Ishikawa (cell line): ENCODE measurements around the gene MYH15.

ENCODE experiments used
- CEBPB ChIP-seq: IDR thresholded peaks from 2 replicates; pipeline ENCODE4 v1.6.1; 2012
- CREB1 ChIP-seq: IDR thresholded peaks from 2 replicates; pipeline ENCODE4 v1.6.1; 2012; ENCODE audit warnings: low read depth
- EGR1 ChIP-seq: IDR thresholded peaks from 2 replicates; pipeline ENCODE4 v1.6.1; 2012
- EP300 ChIP-seq: IDR thresholded peaks from 2 replicates; pipeline ENCODE4 v1.6.1; 2012; ENCODE audit warnings: borderline replicate concordance
- FOXM1 ChIP-seq: IDR thresholded peaks from 2 replicates; pipeline ENCODE4 v1.6.1; 2012; ENCODE audit warnings: low read depth, borderline replicate concordance
- MAX ChIP-seq: IDR thresholded peaks from 2 replicates; pipeline ENCODE4 v1.6.1; 2012
- NFIC ChIP-seq: IDR thresholded peaks from 2 replicates; pipeline ENCODE4 v1.6.1; 2012
- RAD21 ChIP-seq: IDR thresholded peaks from 2 replicates; pipeline ENCODE4 v1.6.1; 2012; ENCODE audit warnings: low read depth
- REST ChIP-seq: IDR thresholded peaks from 2 replicates; pipeline ENCODE4 v1.6.1; 2012; ENCODE audit warnings: low read depth, mild to moderate bottlenecking
- TAF1 ChIP-seq: IDR thresholded peaks from 2 replicates; pipeline ENCODE4 v1.6.1; 2012; ENCODE audit warnings: low read depth, mild to moderate bottlenecking
- TCF12 ChIP-seq: IDR thresholded peaks from 2 replicates; pipeline ENCODE4 v1.6.1; 2012; ENCODE audit warnings: low read depth
- TEAD4 ChIP-seq: IDR thresholded peaks from 2 replicates; pipeline ENCODE4 v1.6.1; 2012
- YY1 ChIP-seq: IDR thresholded peaks from 2 replicates; pipeline ENCODE4 v1.6.1; 2012; ENCODE audit warnings: low read depth
- ZBTB7A ChIP-seq: IDR thresholded peaks from 2 replicates; pipeline ENCODE4 v1.6.1; 2012; ENCODE audit warnings: low read depth
- TF ChIP-seq, protein P1 (sequence below): IDR thresholded peaks from 2 replicates; pipeline ENCODE4 v1.6.1; 2012

Gene MYH15

GRCh38 chr3:108406063-108406660 lies 104.2 kb downstream of the MYH15 start:
- TF ChIP-seq EGR1 (no peak), REST (no peak), TAF1 (no peak), NFIC (no peak), RAD21 (no peak), CREB1 (no peak), EP300 (no peak), FOXM1 (no peak), MAX (no peak), ZBTB7A (no peak), TCF12 (no peak), TEAD4 (no peak), YY1 (no peak), CEBPB (no peak)
- TF ChIP-seq, protein P1, sequence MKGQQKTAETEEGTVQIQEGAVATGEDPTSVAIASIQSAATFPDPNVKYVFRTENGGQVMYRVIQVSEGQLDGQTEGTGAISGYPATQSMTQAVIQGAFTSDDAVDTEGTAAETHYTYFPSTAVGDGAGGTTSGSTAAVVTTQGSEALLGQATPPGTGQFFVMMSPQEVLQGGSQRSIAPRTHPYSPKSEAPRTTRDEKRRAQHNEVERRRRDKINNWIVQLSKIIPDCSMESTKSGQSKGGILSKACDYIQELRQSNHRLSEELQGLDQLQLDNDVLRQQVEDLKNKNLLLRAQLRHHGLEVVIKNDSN: no peak

DNA sequence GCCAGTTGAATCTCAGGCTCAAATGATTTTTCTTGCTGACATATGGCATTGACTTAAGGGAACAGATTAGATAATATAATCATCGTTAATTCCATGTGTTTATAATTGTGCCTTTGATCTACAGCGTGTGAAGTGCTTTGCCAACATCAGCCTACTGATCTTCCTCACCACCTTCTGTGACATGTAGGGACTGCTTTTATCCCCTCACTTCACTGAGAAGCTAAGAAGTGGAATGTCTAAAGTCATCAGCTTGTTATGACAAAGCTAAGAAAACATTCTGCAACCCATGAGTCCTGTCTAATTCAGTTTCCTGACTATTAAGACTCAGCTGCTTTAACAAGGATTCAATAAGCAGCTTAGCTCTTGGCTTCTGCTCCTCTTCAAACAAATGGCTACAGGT lies 106.0 kb downstream of the MYH15 start:
- TF ChIP-seq REST: no peak
- no peak for TF ChIP-seq EGR1
- TF ChIP-seq NFIC: no peak
- TF ChIP-seq MAX: no peak
- TF ChIP-seq ZBTB7A: no peak
- no peak for TF ChIP-seq CEBPB
- TF ChIP-seq CREB1: no peak
- TF ChIP-seq TCF12: no peak
- no peak for TF ChIP-seq TEAD4
- TF ChIP-seq, protein P1: no peak
- no peak for TF ChIP-seq RAD21
- TF ChIP-seq FOXM1: no peak
- TF ChIP-seq TAF1: no peak
- no peak for TF ChIP-seq YY1
- TF ChIP-seq EP300: no peak

GRCh38 chr3:108403686-108404345 lies 106.6 kb downstream of the MYH15 start:
- TF ChIP-seq YY1 (no peak), EGR1 (no peak), MAX (no peak), NFIC (no peak), TEAD4 (no peak), ZBTB7A (no peak), FOXM1 (no peak), CEBPB (no peak), REST (no peak), TAF1 (no peak), RAD21 (no peak), EP300 (no peak), TCF12 (no peak), CREB1 (no peak)
- TF ChIP-seq, protein P1: no peak
